Thymus (tissue), 11 donors: ENCODE results near the gene RAB12. TPM values are rescaled to one million over a fixed set of nuclear protein-coding genes. Genes with fewer than 3 reads are reported as not detected.
"Not testable (repeated sequence)": the region's sequence is repeated elsewhere in the genome, so short reads cannot be mapped to it uniquely, and the experiment has no call there.

Experiments used
- DNase-seq, 9 donors: peaks; one replicate each; pipeline ENCODE4 v3.0.0-alpha.2; 2013; ENCODE audit warnings: low spot score in 9 of 9, low read depth in 6 of 9, missing footprints in 1 of 9
- H3K27ac ChIP-seq, 2 donors: one replicate each; pipeline ENCODE4 v1.5.1; 2013; ENCODE audit warnings: control low read depth in 1 of 2, low read depth in 1 of 2, low read length in 1 of 2, mild to moderate bottlenecking in 1 of 2, moderate library complexity in 1 of 2
- H3K27me3 ChIP-seq, 2 donors: one replicate each; pipeline ENCODE4 v1.5.1; 2013; ENCODE audit warnings: low read length in 1 of 2; ENCODE audit not compliant: control insufficient read depth in 2 of 2, insufficient read depth in 1 of 2
- H3K36me3 ChIP-seq, 2 donors: one replicate each; pipeline ENCODE4 v1.5.1; 2013; ENCODE audit warnings: low read length in 1 of 2, mild to moderate bottlenecking in 1 of 2, moderate library complexity in 1 of 2; ENCODE audit not compliant: control insufficient read depth in 2 of 2, insufficient read depth in 2 of 2
- H3K4me1 ChIP-seq, 2 donors: one replicate each; pipeline ENCODE4 v1.5.1; 2013; ENCODE audit warnings: low read length in 2 of 2; ENCODE audit not compliant: control insufficient read depth in 2 of 2, insufficient read depth in 2 of 2
- H3K4me3 ChIP-seq, 2 donors: one replicate each; pipeline ENCODE4 v1.5.1; 2013; ENCODE audit warnings: low read length in 2 of 2, control low read depth in 1 of 2, mild to moderate bottlenecking in 1 of 2
- H3K9me3 ChIP-seq, 2 donors: one replicate each; pipeline ENCODE4 v1.5.1; 2013; ENCODE audit warnings: low read length in 1 of 2, mild to moderate bottlenecking in 1 of 2; ENCODE audit not compliant: control insufficient read depth in 2 of 2, insufficient read depth in 1 of 2
- WGBS: extraction: QIAGEN DNeasy Blood & Tissue Kit; methylation state at CpG from one replicate; pipeline ENCODE4 v1.1.7; 2013; 5-methylcytosine and 5-hydroxymethylcytosine counted together
- polyA plus RNA-seq: library from polyadenylated mRNA; stranded (reverse); fragments of 200-250 nt; gene quantifications from one replicate; pipeline ENCODE4 v1.2.3, GENCODE V29; 2013
- total RNA-seq: library from RNA; stranded (reverse); fragments of 120-200 nt; gene quantifications from one replicate; pipeline ENCODE4 v1.2.4, GENCODE V29; 2013
- donor health status: healthy.

Gene RAB12
- total and polyA plus RNA-seq, 2 donors = 17.8 to 60.0 TPM

DNA sequence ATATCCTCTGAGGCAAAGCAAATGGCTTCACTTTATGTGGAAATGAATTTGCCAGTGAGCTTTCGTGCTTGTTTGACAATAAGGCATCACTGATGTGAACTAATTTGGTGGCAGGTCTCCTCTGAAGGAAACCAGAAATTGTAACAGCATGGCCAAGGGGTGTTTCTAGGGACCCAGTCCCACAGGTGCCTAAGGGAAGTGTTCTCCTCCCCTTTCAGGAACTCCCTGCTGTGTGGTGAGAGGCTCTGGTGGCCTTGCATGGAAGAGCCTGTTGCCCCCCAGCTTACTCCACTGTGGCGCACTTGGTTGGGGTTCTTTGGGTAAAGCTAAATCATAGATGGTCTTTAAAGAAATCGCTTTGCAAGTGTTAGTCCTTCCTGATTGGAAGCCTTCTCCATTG lies 20.4 kb downstream of the RAB12 start:
- H3K36me3 ChIP-seq = peaks cover 37 to 58% of the 10 kb centered on the region in 2 donors
- H3K27me3 ChIP-seq = no peaks in the 10 kb centered on the region
- 98% methylated on average over 3 of the region's 3 CpGs for WGBS
- no peak overlapping the region for H3K27ac ChIP-seq
- DNase-seq = no peak
- peaks cover 0 to 4% of the 10 kb centered on the region in 2 donors for H3K4me1 ChIP-seq
- H3K4me3 ChIP-seq = no peak overlapping the region
- no peaks in the 10 kb centered on the region for H3K9me3 ChIP-seq

DNA sequence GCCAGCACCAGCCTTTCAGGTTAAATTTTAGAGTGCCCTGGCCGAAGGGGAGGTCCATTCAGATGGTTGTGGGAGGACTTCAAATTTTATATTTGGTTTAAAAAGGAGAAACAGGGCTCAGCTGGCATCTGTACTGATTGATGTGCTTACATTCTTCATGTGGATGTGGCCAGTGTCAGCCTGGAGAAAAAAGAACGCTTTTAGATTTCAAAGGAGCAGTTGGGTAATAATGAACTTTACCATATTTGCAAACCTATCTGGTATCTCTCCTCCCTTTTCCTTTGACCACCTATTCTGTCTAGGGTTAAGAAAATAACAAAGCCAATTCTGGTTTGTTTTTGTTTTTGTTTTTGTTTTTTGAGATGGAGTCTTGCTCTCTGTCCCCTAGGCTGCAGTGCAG lies 21.3 kb downstream of the RAB12 start:
- no peak for DNase-seq
- Histone ChIP-seq H3K4me1 (peaks cover 0 to 4% of the 10 kb centered on the region in 2 donors), H3K4me3 (no peak overlapping the region), H3K27ac (no peak overlapping the region), H3K36me3 (peaks cover 42 to 59% of the 10 kb centered on the region in 2 donors), H3K27me3 (no peaks in the 10 kb centered on the region), H3K9me3 (no peaks in the 10 kb centered on the region)
- 71% methylated on average over 2 of the region's 2 CpGs for WGBS

- H3K27ac ChIP-seq = no peak overlapping the region
- no peak overlapping the region for H3K4me3 ChIP-seq
- H3K27me3 ChIP-seq = no peaks in the 10 kb centered on the region
- DNase-seq = no peak
- H3K4me1 ChIP-seq = peaks cover 0 to 4% of the 10 kb centered on the region in 2 donors
- H3K9me3 ChIP-seq = no peaks in the 10 kb centered on the region
- 98% methylated on average over 5 of the region's 5 CpGs for WGBS
- peaks cover 40 to 59% of the 10 kb centered on the region in 2 donors for H3K36me3 ChIP-seq
Measured at GRCh38 chr18:8631265-8631664, 22.0 kb downstream of the RAB12 start.

- Histone ChIP-seq H3K9me3 (no peaks in the 10 kb centered on the region), H3K4me3 (no peak overlapping the region), H3K4me1 (peaks cover 0 to 4% of the 10 kb centered on the region in 2 donors), H3K27ac (no peak overlapping the region), H3K27me3 (no peaks in the 10 kb centered on the region), H3K36me3 (peaks cover 37 to 59% of the 10 kb centered on the region in 2 donors)
- no peak for DNase-seq
- WGBS = 99% methylated on average over 4 of the region's 4 CpGs
Measured at GRCh38 chr18:8632386-8632785, 23.1 kb downstream of the RAB12 start.

GRCh38 chr18:8634508-8634907 lies 25.3 kb downstream of the RAB12 start:
- peaks cover 0 to 4% of the 10 kb centered on the region in 2 donors for H3K4me1 ChIP-seq
- H3K27me3 ChIP-seq = no peaks in the 10 kb centered on the region
- 89% methylated on average over 6 of the region's 6 CpGs for WGBS
- no peaks in the 10 kb centered on the region for H3K9me3 ChIP-seq
- H3K36me3 ChIP-seq = peaks cover 42 to 68% of the 10 kb centered on the region in 2 donors
- peak in 1 of 9 donors; percentile 19 for DNase-seq
- H3K4me3 ChIP-seq = no peak overlapping the region
- no peak overlapping the region for H3K27ac ChIP-seq

DNA sequence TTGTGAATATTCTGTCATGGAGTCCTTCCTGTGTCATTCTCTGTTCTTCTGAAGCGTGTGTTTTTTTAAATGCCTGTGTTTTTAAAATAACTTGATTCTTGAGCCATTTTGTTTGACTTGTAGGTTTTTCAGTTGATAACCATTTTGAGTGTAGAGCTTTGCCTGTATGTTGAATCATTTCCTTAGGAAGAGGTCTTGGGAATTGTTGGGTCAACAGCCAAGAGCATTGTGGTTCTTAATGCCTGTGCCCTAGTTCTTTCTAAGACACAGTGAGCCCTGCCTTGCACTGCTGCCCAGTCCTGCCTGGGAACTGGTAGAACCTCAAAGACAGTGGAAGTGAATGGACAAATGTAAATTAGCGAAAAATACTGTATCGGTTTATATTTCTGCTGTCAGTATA lies 25.9 kb downstream of the RAB12 start:
- DNase-seq = no peak
- 98% methylated on average over 3 of the region's 3 CpGs for WGBS
- Histone ChIP-seq H3K27me3 (no peaks in the 10 kb centered on the region), H3K9me3 (no peaks in the 10 kb centered on the region), H3K4me3 (no peak overlapping the region), H3K36me3 (peaks cover 46 to 67% of the 10 kb centered on the region in 2 donors), H3K27ac (no peak overlapping the region), H3K4me1 (peaks cover 0 to 4% of the 10 kb centered on the region in 2 donors)

DNA sequence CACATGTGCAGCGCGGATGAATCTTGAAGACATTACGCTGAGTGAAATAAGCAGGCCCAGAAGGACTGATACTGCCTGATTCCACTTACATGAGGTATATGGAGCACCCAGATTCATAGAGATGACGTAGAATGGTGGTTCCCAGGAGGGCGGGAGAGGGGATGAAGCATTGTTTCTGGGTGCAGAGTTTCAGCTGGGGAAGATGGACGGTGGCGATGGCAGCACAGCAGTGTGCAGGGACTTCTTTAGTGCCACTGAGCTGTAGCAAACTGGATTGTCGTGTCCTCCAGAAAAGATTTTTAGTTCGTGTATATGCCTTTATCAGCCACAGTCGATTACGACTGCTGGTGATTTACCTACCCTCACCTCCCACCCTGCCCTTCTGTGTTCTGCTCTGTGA lies 30.5 kb downstream of the RAB12 start:
- no peak overlapping the region for H3K27ac ChIP-seq
- over 99% methylated on average over 11 of the region's 11 CpGs for WGBS
- H3K4me1 ChIP-seq = no peaks in the 10 kb centered on the region
- peaks cover 33 to 42% of the 10 kb centered on the region in 2 donors for H3K36me3 ChIP-seq
- H3K9me3 ChIP-seq = no peaks in the 10 kb centered on the region
- no peak overlapping the region for H3K4me3 ChIP-seq
- no peak for DNase-seq
- H3K27me3 ChIP-seq = no peaks in the 10 kb centered on the region

DNA sequence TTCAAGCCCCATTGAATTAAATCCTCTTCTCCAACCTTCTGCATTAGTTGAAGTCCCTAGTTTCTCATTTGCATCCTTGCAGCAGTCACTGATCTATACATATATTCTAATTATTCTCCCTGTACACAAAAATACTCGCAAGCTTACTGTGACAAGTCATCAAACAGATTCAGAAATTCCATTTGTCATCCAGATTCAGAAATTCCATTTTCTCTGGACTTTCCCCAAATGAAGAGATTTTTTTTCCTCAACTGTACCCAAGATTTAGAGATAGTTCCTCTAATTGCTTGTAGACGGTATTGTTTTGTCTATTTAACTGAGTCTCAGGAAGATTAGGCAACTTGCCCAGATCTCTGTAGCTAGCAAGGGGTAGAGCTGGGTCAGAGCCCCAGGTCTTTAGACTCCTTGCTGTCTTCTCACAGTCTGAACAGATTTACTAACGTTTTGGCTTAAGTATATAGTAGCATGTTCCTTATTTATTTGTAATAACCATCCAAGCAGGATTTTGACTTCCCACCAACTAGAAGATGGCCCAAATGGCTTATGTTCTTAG lies 34.2 kb downstream of the RAB12 start:
- 77% methylated on average over 3 of the region's 3 CpGs for WGBS
- H3K27ac ChIP-seq = no peak overlapping the region

GRCh38 chr18:8647359-8647758 lies 38.1 kb downstream of the RAB12 start:
- 95% methylated on average over 3 of the region's 3 CpGs for WGBS
- not testable (repeated sequence) for H3K27ac ChIP-seq, H3K36me3 ChIP-seq, H3K27me3 ChIP-seq, DNase-seq, H3K4me3 ChIP-seq, H3K4me1 ChIP-seq, H3K9me3 ChIP-seq

More for the DNA sequence above, 34.2 kb downstream of the RAB12 start:
- H3K4me1 ChIP-seq = no peaks in the 10 kb centered on the region
- H3K4me3 ChIP-seq = no peak overlapping the region
- H3K9me3 ChIP-seq = no peaks in the 10 kb centered on the region
- H3K27me3 ChIP-seq = no peaks in the 10 kb centered on the region
- peaks cover 11 to 13% of the 10 kb centered on the region in 2 donors for H3K36me3 ChIP-seq
- no peak for DNase-seq
